H1 (cell line): ENCODE data around the gene MED13. TPM values are rescaled to one million over a fixed set of nuclear protein-coding genes. Genes with fewer than 3 reads are reported as not detected.
"Not testable (repeated sequence)": the region's sequence is repeated elsewhere in the genome, so short reads cannot be mapped to it uniquely, and the experiment has no call there.

Experiments
- CTCF ChIA-PET: fragments of 300-600 bp; sonication (Branson Sonifier 250); formaldehyde crosslinking; loops from one replicate; lab custom pipeline; 2021; ENCODE audit not compliant: partially characterized antibody; lab: Charles Lee
- POLR2A ChIA-PET: fragments of 300-600 bp; sonication (Branson Sonifier 250); formaldehyde crosslinking; loops from one replicate; lab custom pipeline; 2021; ENCODE audit warnings: inconsistent platforms; ENCODE audit not compliant: partially characterized antibody; lab: Charles Lee
- DNase-seq, 2 experiments: peaks; one replicate each; pipeline versions ENCODE4 v3.0.0 to v3.0.0-alpha.2; 2010 to 2022; ENCODE audit warnings: low spot score in 2 of 2, low read depth in 1 of 2, mixed read lengths in 1 of 2
- FAIRE-seq: peaks from 2 replicates; lab custom pipeline; 2011; peaks lifted over from hg19 to GRCh38; lab: Jason Lieb, UNC
- H2AFZ ChIP-seq: 2 replicates; pipeline ENCODE4 v1.8.1; 2012; ENCODE audit warnings: low read length, inconsistent platforms
- H2AK5ac ChIP-seq: 2 replicates; pipeline ENCODE4 v1.6.1; 2013; ENCODE audit warnings: low read depth, low read length
- H2BK120ac ChIP-seq: replicated peaks from 2 replicates; pipeline ENCODE3; 2013; ENCODE audit warnings: low read depth, low read length, inconsistent platforms
- H2BK12ac ChIP-seq: 2 replicates; pipeline ENCODE4 v1.6.1; 2013; ENCODE audit warnings: low read depth, low read length
- H2BK15ac ChIP-seq: 2 replicates; pipeline ENCODE4 v1.6.1; 2013; ENCODE audit warnings: low read length
- H2BK20ac ChIP-seq: 2 replicates; pipeline ENCODE4 v1.6.1; 2013; ENCODE audit warnings: low read length
- H2BK5ac ChIP-seq: 2 replicates; pipeline ENCODE4 v1.6.1; 2013; ENCODE audit warnings: low read depth, low read length
- H3K14ac ChIP-seq: 2 replicates; pipeline ENCODE4 v1.6.1; 2013; ENCODE audit warnings: inconsistent platforms; ENCODE audit not compliant: insufficient read length
- H3K18ac ChIP-seq: 2 replicates; pipeline ENCODE4 v1.6.1; 2013; ENCODE audit warnings: low read length; ENCODE audit errors: extremely low read depth
- H3K23ac ChIP-seq: 2 replicates; pipeline ENCODE4 v1.6.1; 2013; ENCODE audit warnings: inconsistent platforms; ENCODE audit not compliant: insufficient read length
- H3K23me2 ChIP-seq: 2 replicates; pipeline ENCODE4 v1.6.1; 2013; ENCODE audit warnings: low read depth, low read length
- H3K27ac ChIP-seq: 2 replicates; pipeline ENCODE4 v1.6.1; 2011; ENCODE audit warnings: low read depth, low read length, inconsistent platforms
- H3K27me3 ChIP-seq, 4 experiments: replicated peaks in 1 of 4; 1 replicate in 1 of 4; 2 replicates in 3 of 4; pipeline versions ENCODE4 v1.6.1 to v1.8.1; 2011 to 2013; ENCODE audit warnings: low read length in 3 of 4, mild to moderate bottlenecking in 3 of 4, inconsistent platforms in 2 of 4, mixed read lengths in 2 of 4, moderate library complexity in 1 of 4; ENCODE audit not compliant: control insufficient read depth in 3 of 4, insufficient read depth in 3 of 4; ENCODE audit errors: extremely low read depth in 1 of 4
- H3K36me3 ChIP-seq, 4 experiments: 2 replicates each; pipeline versions ENCODE4 v1.6.1 to v1.8.1; 2011 to 2013; ENCODE audit warnings: mild to moderate bottlenecking in 4 of 4, low read length in 3 of 4, moderate library complexity in 2 of 4, control low read depth in 1 of 4, inconsistent platforms in 1 of 4; ENCODE audit not compliant: insufficient read depth in 4 of 4, control insufficient read depth in 2 of 4
- H3K4ac ChIP-seq: replicated peaks from 2 replicates; pipeline ENCODE3; 2013; ENCODE audit warnings: low read length, low read depth, mixed read lengths, inconsistent platforms; ENCODE audit not compliant: insufficient read length
- H3K4me1 ChIP-seq, 4 experiments: replicated peaks in 1 of 4; 1 replicate in 1 of 4; 2 replicates in 3 of 4; pipeline versions ENCODE4 v1.6.1 to v1.8.1; 2011 to 2013; ENCODE audit warnings: low read length in 3 of 4, inconsistent platforms in 2 of 4, mixed read lengths in 1 of 4; ENCODE audit not compliant: insufficient read depth in 4 of 4, control insufficient read depth in 3 of 4
- H3K4me2 ChIP-seq, 2 experiments: 2 replicates each; pipeline versions ENCODE4 v1.6.1 to v1.8.1; 2011 to 2013; ENCODE audit warnings: low read depth in 2 of 2, low read length in 2 of 2, control low read depth in 1 of 2, inconsistent platforms in 1 of 2, mild to moderate bottlenecking in 1 of 2; ENCODE audit not compliant: insufficient read depth in 1 of 2
- H3K4me3 ChIP-seq, 4 experiments: fragments of 200-600, 300-600 bp in 1 of 4; sonication (generic), shearing (Covaris generic), sonication (Bioruptor Twin) in 1 of 4; 2 replicates each; pipeline versions ENCODE4 v1.5.1 to v1.8.1; 2011 to 2016; ENCODE audit warnings: low read length in 4 of 4, low read depth in 3 of 4, control low read depth in 2 of 4, inconsistent platforms in 2 of 4, mild to moderate bottlenecking in 2 of 4, mixed read lengths in 1 of 4, moderate library complexity in 1 of 4; ENCODE audit not compliant: insufficient read depth in 2 of 4; ENCODE audit errors: extremely low read depth in 1 of 4
- H3K56ac ChIP-seq: replicated peaks from 2 replicates; pipeline ENCODE3; 2013; ENCODE audit warnings: low read depth, mild to moderate bottlenecking, mixed read lengths, low read length, inconsistent platforms; ENCODE audit not compliant: insufficient read length
- H3K79me1 ChIP-seq: 2 replicates; pipeline ENCODE4 v1.6.1; 2013; ENCODE audit warnings: low read depth, low read length, control low read depth
- H3K79me2 ChIP-seq, 2 experiments: 2 replicates each; pipeline versions ENCODE4 v1.6.1 to v1.8.1; 2012 to 2013; ENCODE audit warnings: low read length in 2 of 2, mild to moderate bottlenecking in 2 of 2, inconsistent platforms in 1 of 2; ENCODE audit not compliant: insufficient read depth in 2 of 2, control insufficient read depth in 1 of 2
- H3K9ac ChIP-seq, 4 experiments: replicated peaks in 1 of 4; 1 replicate in 1 of 4; 2 replicates in 3 of 4; pipeline versions ENCODE4 v1.6.1 to v1.8.1; 2011 to 2013; ENCODE audit warnings: low read depth in 3 of 4, low read length in 3 of 4, control low read depth in 2 of 4, mild to moderate bottlenecking in 2 of 4, moderate library complexity in 2 of 4, inconsistent platforms in 1 of 4; ENCODE audit errors: extremely low read depth in 1 of 4
- H3K9me3 ChIP-seq, 2 experiments: 2 replicates each; pipeline versions ENCODE4 v1.6.1 to v1.8.1; 2012 to 2013; ENCODE audit warnings: mild to moderate bottlenecking in 2 of 2, moderate library complexity in 2 of 2, control low read depth in 1 of 2, inconsistent platforms in 1 of 2, low read depth in 1 of 2, low read length in 1 of 2, mixed read lengths in 1 of 2; ENCODE audit not compliant: insufficient read depth in 2 of 2
- H4K20me1 ChIP-seq, 2 experiments: replicated peaks in 1 of 2; 2 replicates each; pipeline versions ENCODE3 to v1.8.1; 2011 to 2013; ENCODE audit warnings: inconsistent platforms in 2 of 2, low read length in 2 of 2, mild to moderate bottlenecking in 1 of 2; ENCODE audit not compliant: insufficient read depth in 2 of 2, control insufficient read depth in 1 of 2
- H4K5ac ChIP-seq: 2 replicates; pipeline ENCODE4 v1.6.1; 2013; ENCODE audit warnings: low read length, low read depth, mixed read lengths, inconsistent platforms; ENCODE audit not compliant: insufficient read length
- H4K8ac ChIP-seq: 2 replicates; pipeline ENCODE4 v1.8.0; 2013; ENCODE audit warnings: mild to moderate bottlenecking, moderate library complexity, low read length, inconsistent platforms; ENCODE audit not compliant: insufficient read depth; ENCODE audit errors: extremely low read depth
- H4K91ac ChIP-seq: replicated peaks from 2 replicates; pipeline ENCODE3; 2013; ENCODE audit warnings: low read length, mixed read lengths, inconsistent platforms; ENCODE audit not compliant: insufficient read length
- WGBS, 2 experiments: shearing (Covaris generic) in 1 of 2; methylation state at CpG; one replicate each; pipeline versions ENCODE4 v1.1.6 to v1.1.7; 2013 to 2015; ENCODE audit warnings: low lambda C conversion rate in 2 of 2, mixed read lengths in 2 of 2, inconsistent platforms in 1 of 2, low coverage in 1 of 2, missing lambda C conversion rate in 1 of 2; ENCODE audit not compliant: insufficient replicate concordance in 2 of 2, insufficient coverage in 1 of 2, insufficient read length in 1 of 2; ENCODE audit errors: extremely low coverage in 1 of 2, missing lambda C conversion rate in 1 of 2; 5-methylcytosine and 5-hydroxymethylcytosine counted together
- polyA plus RNA-seq, 7 experiments: library from polyadenylated mRNA; depleted of rRNA in 3 of 7; stranded (reverse) in 5 of 7; unstranded in 2 of 7; fragments of >200 nt in 5 of 7; fragments of 200-250 nt in 2 of 7; gene quantifications; 1 replicate in 5 of 7; 2 replicates in 1 of 7; 4 replicates in 1 of 7; pipeline versions ENCODE4 v1.2.1 to v1.2.3, GENCODE V29; 2011 to 2013; ENCODE audit warnings: missing spikeins in 2 of 7, mixed read lengths in 2 of 7
- total RNA-seq: library from RNA; stranded (reverse); fragmentation: NEBNext Ultra II Directional; extraction: Animal tissue kit (Norgen Biotek cat#: 25700); gene quantifications from 2 replicates; pipeline ENCODE4 v1.2.1, GENCODE V29; 2021

Gene MED13
- total and polyA plus RNA-seq, 2 of the 8 experiments (the other 6 are each of a cell fraction or from before 2014, with no cell fraction given) = 11.3 to 44.8 TPM

- H3K4me2 ChIP-seq, H2BK12ac ChIP-seq, H3K18ac ChIP-seq, H3K14ac ChIP-seq, H3K79me1 ChIP-seq, H3K4ac ChIP-seq, H3K79me2 ChIP-seq, POLR2A ChIA-PET, H3K9ac ChIP-seq, H3K27me3 ChIP-seq, H3K9me3 ChIP-seq, H4K20me1 ChIP-seq, H2AFZ ChIP-seq, H3K4me3 ChIP-seq, H2AK5ac ChIP-seq, H2BK120ac ChIP-seq, H3K4me1 ChIP-seq, FAIRE-seq, H2BK20ac ChIP-seq, H4K91ac ChIP-seq, H4K5ac ChIP-seq, H2BK15ac ChIP-seq, H3K23me2 ChIP-seq, H4K8ac ChIP-seq, H3K27ac ChIP-seq, DNase-seq, H3K56ac ChIP-seq, H3K23ac ChIP-seq, H2BK5ac ChIP-seq, H3K36me3 ChIP-seq: not testable (repeated sequence)
- 86% methylated on average over 2 of the region's 21 CpGs; no CpG with 5 or more reads in 1 of the 2 experiments for WGBS, 2 experiments
- CTCF ChIA-PET = interaction anchor here (4.3 kb wide), 1 partner anchor 37 kb away, joined by 25 read pairs; no protein-coding TSS in a partner anchor
Observed at GRCh38 chr17:62072855-62073254, 7.8 kb upstream of the MED13 start.
